H1 (cell line): Measurements from ENCODE around the gene TGFBR1. TPM values are rescaled to one million over a fixed set of nuclear protein-coding genes. Genes with fewer than 3 reads are reported as not detected.
A peak's percentile ranks its signal among the peaks of the same experiment; 100 is the strongest.

Experiments used
- CTCF ChIA-PET: fragments of 300-600 bp; sonication (Branson Sonifier 250); formaldehyde crosslinking; loops from one replicate; lab custom pipeline; 2021; ENCODE audit not compliant: partially characterized antibody; lab: Charles Lee
- POLR2A ChIA-PET: fragments of 300-600 bp; sonication (Branson Sonifier 250); formaldehyde crosslinking; loops from one replicate; lab custom pipeline; 2021; ENCODE audit warnings: inconsistent platforms; ENCODE audit not compliant: partially characterized antibody; lab: Charles Lee
- DNase-seq, 2 experiments: peaks; one replicate each; pipeline versions ENCODE4 v3.0.0 to v3.0.0-alpha.2; 2010 to 2022; ENCODE audit warnings: low spot score in 2 of 2, low read depth in 1 of 2, mixed read lengths in 1 of 2
- FAIRE-seq: peaks from 2 replicates; lab custom pipeline; 2011; peaks lifted over from hg19 to GRCh38; lab: Jason Lieb, UNC
- H2AFZ ChIP-seq: 2 replicates; pipeline ENCODE4 v1.8.1; 2012; ENCODE audit warnings: low read length, inconsistent platforms
- H2AK5ac ChIP-seq: 2 replicates; pipeline ENCODE4 v1.6.1; 2013; ENCODE audit warnings: low read depth, low read length
- H2BK120ac ChIP-seq: replicated peaks from 2 replicates; pipeline ENCODE3; 2013; ENCODE audit warnings: low read depth, low read length, inconsistent platforms
- H2BK12ac ChIP-seq: 2 replicates; pipeline ENCODE4 v1.6.1; 2013; ENCODE audit warnings: low read depth, low read length
- H2BK15ac ChIP-seq: 2 replicates; pipeline ENCODE4 v1.6.1; 2013; ENCODE audit warnings: low read length
- H2BK20ac ChIP-seq: 2 replicates; pipeline ENCODE4 v1.6.1; 2013; ENCODE audit warnings: low read length
- H2BK5ac ChIP-seq: 2 replicates; pipeline ENCODE4 v1.6.1; 2013; ENCODE audit warnings: low read depth, low read length
- H3K14ac ChIP-seq: 2 replicates; pipeline ENCODE4 v1.6.1; 2013; ENCODE audit warnings: inconsistent platforms; ENCODE audit not compliant: insufficient read length
- H3K18ac ChIP-seq: 2 replicates; pipeline ENCODE4 v1.6.1; 2013; ENCODE audit warnings: low read length; ENCODE audit errors: extremely low read depth
- H3K23ac ChIP-seq: 2 replicates; pipeline ENCODE4 v1.6.1; 2013; ENCODE audit warnings: inconsistent platforms; ENCODE audit not compliant: insufficient read length
- H3K23me2 ChIP-seq: 2 replicates; pipeline ENCODE4 v1.6.1; 2013; ENCODE audit warnings: low read depth, low read length
- H3K27ac ChIP-seq: 2 replicates; pipeline ENCODE4 v1.6.1; 2011; ENCODE audit warnings: low read depth, low read length, inconsistent platforms
- H3K27me3 ChIP-seq, 4 experiments: replicated peaks in 1 of 4; 1 replicate in 1 of 4; 2 replicates in 3 of 4; pipeline versions ENCODE4 v1.6.1 to v1.8.1; 2011 to 2013; ENCODE audit warnings: low read length in 3 of 4, mild to moderate bottlenecking in 3 of 4, inconsistent platforms in 2 of 4, mixed read lengths in 2 of 4, moderate library complexity in 1 of 4; ENCODE audit not compliant: control insufficient read depth in 3 of 4, insufficient read depth in 3 of 4; ENCODE audit errors: extremely low read depth in 1 of 4
- H3K36me3 ChIP-seq, 4 experiments: 2 replicates each; pipeline versions ENCODE4 v1.6.1 to v1.8.1; 2011 to 2013; ENCODE audit warnings: mild to moderate bottlenecking in 4 of 4, low read length in 3 of 4, moderate library complexity in 2 of 4, control low read depth in 1 of 4, inconsistent platforms in 1 of 4; ENCODE audit not compliant: insufficient read depth in 4 of 4, control insufficient read depth in 2 of 4
- H3K4ac ChIP-seq: replicated peaks from 2 replicates; pipeline ENCODE3; 2013; ENCODE audit warnings: low read length, low read depth, mixed read lengths, inconsistent platforms; ENCODE audit not compliant: insufficient read length
- H3K4me1 ChIP-seq, 4 experiments: replicated peaks in 1 of 4; 1 replicate in 1 of 4; 2 replicates in 3 of 4; pipeline versions ENCODE4 v1.6.1 to v1.8.1; 2011 to 2013; ENCODE audit warnings: low read length in 3 of 4, inconsistent platforms in 2 of 4, mixed read lengths in 1 of 4; ENCODE audit not compliant: insufficient read depth in 4 of 4, control insufficient read depth in 3 of 4
- H3K4me2 ChIP-seq, 2 experiments: 2 replicates each; pipeline versions ENCODE4 v1.6.1 to v1.8.1; 2011 to 2013; ENCODE audit warnings: low read depth in 2 of 2, low read length in 2 of 2, control low read depth in 1 of 2, inconsistent platforms in 1 of 2, mild to moderate bottlenecking in 1 of 2; ENCODE audit not compliant: insufficient read depth in 1 of 2
- H3K4me3 ChIP-seq, 4 experiments: fragments of 200-600, 300-600 bp in 1 of 4; sonication (generic), shearing (Covaris generic), sonication (Bioruptor Twin) in 1 of 4; 2 replicates each; pipeline versions ENCODE4 v1.5.1 to v1.8.1; 2011 to 2016; ENCODE audit warnings: low read length in 4 of 4, low read depth in 3 of 4, control low read depth in 2 of 4, inconsistent platforms in 2 of 4, mild to moderate bottlenecking in 2 of 4, mixed read lengths in 1 of 4, moderate library complexity in 1 of 4; ENCODE audit not compliant: insufficient read depth in 2 of 4; ENCODE audit errors: extremely low read depth in 1 of 4
- H3K56ac ChIP-seq: replicated peaks from 2 replicates; pipeline ENCODE3; 2013; ENCODE audit warnings: low read depth, mild to moderate bottlenecking, mixed read lengths, low read length, inconsistent platforms; ENCODE audit not compliant: insufficient read length
- H3K79me1 ChIP-seq: 2 replicates; pipeline ENCODE4 v1.6.1; 2013; ENCODE audit warnings: low read depth, low read length, control low read depth
- H3K79me2 ChIP-seq, 2 experiments: 2 replicates each; pipeline versions ENCODE4 v1.6.1 to v1.8.1; 2012 to 2013; ENCODE audit warnings: low read length in 2 of 2, mild to moderate bottlenecking in 2 of 2, inconsistent platforms in 1 of 2; ENCODE audit not compliant: insufficient read depth in 2 of 2, control insufficient read depth in 1 of 2
- H3K9ac ChIP-seq, 4 experiments: replicated peaks in 1 of 4; 1 replicate in 1 of 4; 2 replicates in 3 of 4; pipeline versions ENCODE4 v1.6.1 to v1.8.1; 2011 to 2013; ENCODE audit warnings: low read depth in 3 of 4, low read length in 3 of 4, control low read depth in 2 of 4, mild to moderate bottlenecking in 2 of 4, moderate library complexity in 2 of 4, inconsistent platforms in 1 of 4; ENCODE audit errors: extremely low read depth in 1 of 4
- H3K9me3 ChIP-seq, 2 experiments: 2 replicates each; pipeline versions ENCODE4 v1.6.1 to v1.8.1; 2012 to 2013; ENCODE audit warnings: mild to moderate bottlenecking in 2 of 2, moderate library complexity in 2 of 2, control low read depth in 1 of 2, inconsistent platforms in 1 of 2, low read depth in 1 of 2, low read length in 1 of 2, mixed read lengths in 1 of 2; ENCODE audit not compliant: insufficient read depth in 2 of 2
- H4K20me1 ChIP-seq, 2 experiments: replicated peaks in 1 of 2; 2 replicates each; pipeline versions ENCODE3 to v1.8.1; 2011 to 2013; ENCODE audit warnings: inconsistent platforms in 2 of 2, low read length in 2 of 2, mild to moderate bottlenecking in 1 of 2; ENCODE audit not compliant: insufficient read depth in 2 of 2, control insufficient read depth in 1 of 2
- H4K5ac ChIP-seq: 2 replicates; pipeline ENCODE4 v1.6.1; 2013; ENCODE audit warnings: low read length, low read depth, mixed read lengths, inconsistent platforms; ENCODE audit not compliant: insufficient read length
- H4K8ac ChIP-seq: 2 replicates; pipeline ENCODE4 v1.8.0; 2013; ENCODE audit warnings: mild to moderate bottlenecking, moderate library complexity, low read length, inconsistent platforms; ENCODE audit not compliant: insufficient read depth; ENCODE audit errors: extremely low read depth
- H4K91ac ChIP-seq: replicated peaks from 2 replicates; pipeline ENCODE3; 2013; ENCODE audit warnings: low read length, mixed read lengths, inconsistent platforms; ENCODE audit not compliant: insufficient read length
- ASH2L ChIP-seq: fragments of 200-600, 300-600 bp; sonication (generic); IDR thresholded peaks from one replicate; pipeline ENCODE4 v1.7.1; 2017; ENCODE audit warnings: low read length
- ATF3 ChIP-seq: IDR thresholded peaks from 2 replicates; pipeline ENCODE4 v1.6.1; 2011; ENCODE audit warnings: low read depth, mild to moderate bottlenecking, low read length; ENCODE audit not compliant: insufficient read depth
- EGR1 ChIP-seq: IDR thresholded peaks from 2 replicates; pipeline ENCODE4 v1.6.1; 2011; ENCODE audit warnings: low read depth, low read length, borderline replicate concordance
- EZH2 ChIP-seq: fragments of 200-600 bp; sonication (generic); IDR thresholded peaks from 2 replicates; pipeline ENCODE4 v1.7.1; 2012; ENCODE audit warnings: low read depth, mild to moderate bottlenecking, moderate library complexity, low read length, inconsistent platforms; ENCODE audit not compliant: severe bottlenecking
- KDM4A ChIP-seq: IDR thresholded peaks from one replicate; pipeline ENCODE4 v1.7.1; 2012; ENCODE audit warnings: low read depth, mild to moderate bottlenecking, moderate library complexity, low read length, inconsistent platforms; ENCODE audit not compliant: severe bottlenecking
- PHF8 ChIP-seq: fragments of 200-600 bp; sonication (generic); conservative IDR thresholded peaks from 2 replicates; pipeline ENCODE4 v1.7.1; 2012; ENCODE audit warnings: low read depth, mild to moderate bottlenecking, inconsistent platforms, low read length, moderate library complexity
- RBBP5 ChIP-seq: IDR thresholded peaks from 2 replicates; pipeline ENCODE4 v1.7.1; 2012; ENCODE audit warnings: low read depth, mild to moderate bottlenecking, inconsistent platforms, low read length, moderate library complexity, borderline replicate concordance
- SP4 ChIP-seq: IDR thresholded peaks from 2 replicates; pipeline ENCODE4 v1.6.1; 2012; ENCODE audit warnings: low read length, inconsistent platforms
- TBP ChIP-seq: IDR thresholded peaks from 2 replicates; pipeline ENCODE4 v1.6.1; 2011; ENCODE audit warnings: low read depth, low read length, improper control_type of control experiment
- TEAD4 ChIP-seq: IDR thresholded peaks from 2 replicates; pipeline ENCODE4 v1.6.1; 2012; ENCODE audit warnings: low read depth, low read length, inconsistent platforms, mixed read lengths
- WGBS, 2 experiments: shearing (Covaris generic) in 1 of 2; methylation state at CpG; one replicate each; pipeline versions ENCODE4 v1.1.6 to v1.1.7; 2013 to 2015; ENCODE audit warnings: low lambda C conversion rate in 2 of 2, mixed read lengths in 2 of 2, inconsistent platforms in 1 of 2, low coverage in 1 of 2, missing lambda C conversion rate in 1 of 2; ENCODE audit not compliant: insufficient replicate concordance in 2 of 2, insufficient coverage in 1 of 2, insufficient read length in 1 of 2; ENCODE audit errors: extremely low coverage in 1 of 2, missing lambda C conversion rate in 1 of 2; 5-methylcytosine and 5-hydroxymethylcytosine counted together
- polyA plus RNA-seq, 7 experiments: library from polyadenylated mRNA; depleted of rRNA in 3 of 7; stranded (reverse) in 5 of 7; unstranded in 2 of 7; fragments of >200 nt in 5 of 7; fragments of 200-250 nt in 2 of 7; gene quantifications; 1 replicate in 5 of 7; 2 replicates in 1 of 7; 4 replicates in 1 of 7; pipeline versions ENCODE4 v1.2.1 to v1.2.3, GENCODE V29; 2011 to 2013; ENCODE audit warnings: missing spikeins in 2 of 7, mixed read lengths in 2 of 7
- total RNA-seq: library from RNA; stranded (reverse); fragmentation: NEBNext Ultra II Directional; extraction: Animal tissue kit (Norgen Biotek cat#: 25700); gene quantifications from 2 replicates; pipeline ENCODE4 v1.2.1, GENCODE V29; 2021

The TGFBR1 gene
- total and polyA plus RNA-seq, 2 of the 8 experiments (the other 6 are each of a cell fraction or from before 2014, with no cell fraction given) = 16.8 to 52.4 TPM

GRCh38 chr9:99105152-99106043 is 485 bp downstream of the TGFBR1 start:
- POLR2A ChIA-PET = interaction anchor here (0.6 to 2.8 kb wide), 14 partner anchors 8 to 1419 kb away, joined by 3 to 11 read pairs (median 3); partner anchors contain the start of genes ALG2 and SEC61B
- H3K27ac ChIP-seq = peak overlapping the region; percentile 51; the same call in 1 of the 2 replicates
- TF ChIP-seq TEAD4 (0 out of 2 replicates have a peak, but pooled peaks have one; percentile 9), RBBP5 (0 out of 2 replicates have a peak, but pooled peaks have one; percentile 55), EGR1 (peak; percentile 67; the same call in 1 of the 2 replicates), TBP (0 out of 2 replicates have a peak, but pooled peaks have one; percentile 20), EZH2 (no peak), ASH2L (peak; percentile 50), KDM4A (peak; percentile 58), PHF8 (peak; percentile 51; the same call in 1 of the 2 replicates), SP4 (no peak), ATF3 (no peak)

More at GRCh38 chr9:99105152-99106043, 485 bp downstream of the TGFBR1 start:
- Histone ChIP-seq H3K56ac (no peak overlapping the region), H4K91ac (no peak overlapping the region), H2BK5ac (no peak overlapping the region), H3K14ac (no peak overlapping the region), H2BK20ac (no peak overlapping the region), H3K4me3 (peak overlapping the region; percentile 46 to 92 (median 82)), H3K36me3 (no peaks in the 10 kb centered on the region), H2BK120ac (no peak overlapping the region), H3K4ac (no peak overlapping the region), H3K23me2 (peaks cover 7% of the 10 kb centered on the region), H3K79me2 (peaks cover 6 to 47% of the 10 kb centered on the region in 2 experiments), H4K20me1 (peaks cover 4 to 12% of the 10 kb centered on the region in 2 experiments), H3K27me3 (no peaks in the 10 kb centered on the region; a peak in 1 of 7 replicates), H3K4me1 (peaks cover 0 to 3% (median 2%) of the 10 kb centered on the region in 4 experiments; a peak in 3 of 7 replicates), H3K9ac (peak overlapping the region; percentile 56 to 99 (median 70)), H2BK12ac (no peak overlapping the region), H2BK15ac (no peak overlapping the region), H3K79me1 (peaks cover 2% of the 10 kb centered on the region; the same call in 1 of the 2 replicates), H3K4me2 (peak overlapping the region; percentile 51 to 68), H3K18ac (no peak overlapping the region), H3K9me3 (no peaks in the 10 kb centered on the region), H4K8ac (peak overlapping the region; percentile 82), H3K23ac (no peak overlapping the region), H2AK5ac (no peak overlapping the region), H2AFZ (no peak overlapping the region), H4K5ac (no peak overlapping the region)
- peak in 1 of 2 experiments; percentile 80 for DNase-seq
- no peak for FAIRE-seq
- 1% methylated on average over 36 of the region's 118 CpGs; no CpG with 5 or more reads in 1 of the 2 experiments for WGBS, 2 experiments
- CTCF ChIA-PET = interaction anchor here (0.7 to 2.6 kb wide), 12 partner anchors 14 to 329 kb away, joined by 3 to 16 read pairs (median 4); no protein-coding TSS in a partner anchor
